ENCODE data around the gene PDE4B. TPM values are rescaled to one million over a fixed set of nuclear protein-coding genes. Genes with fewer than 3 reads are reported as not detected.
A peak's percentile ranks its signal among the peaks of the same experiment; 100 is the strongest.
"Not testable (repeated sequence)": the region's sequence is repeated elsewhere in the genome, so short reads cannot be mapped to it uniquely, and the experiment has no call there.

Gene PDE4B
- total RNA-seq, 1 donor from 2014 or later = 7.6 TPM

GRCh38 chr1:65846866-65847265, 54.2 kb downstream of the PDE4B start:
- no peaks in the 10 kb centered on the region for H3K4me1 Mint-ChIP-seq (ENCODE audit: low read depth, unreplicated experiment)
- H3K9me3 Mint-ChIP-seq (ENCODE audit: unreplicated experiment) = peaks cover 9% of the 10 kb centered on the region
- DNase-seq (ENCODE audit: low read depth) (no peak), FAIRE-seq (no peak)
- H3K4me3 Mint-ChIP-seq (ENCODE audit: unreplicated experiment) = no peak overlapping the region
- no peaks in the 10 kb centered on the region for H3K27me3 Mint-ChIP-seq (ENCODE audit: low read depth, unreplicated experiment)
- H3K4me1 ChIP-seq (ENCODE audit: insufficient read depth, low read length) = no peaks in the 10 kb centered on the region
- no peaks in the 10 kb centered on the region for H3K36me3 ChIP-seq (ENCODE audit: insufficient read depth, low read length)
- TF ChIP-seq EZH2 (IDR thresholded peaks at IDR 0.05; ENCODE audit: insufficient read depth, low read length) = no peak
- TF ChIP-seq CTCF (IDR thresholded peaks at IDR 0.05; ENCODE audit: insufficient read depth, low read depth, low read length) = no peak
- no peaks in the 10 kb centered on the region for H4K20me1 ChIP-seq (ENCODE audit: insufficient read depth, low read length)
- H3K27ac Mint-ChIP-seq (ENCODE audit: unreplicated experiment) = no peak overlapping the region
- no peaks in the 10 kb centered on the region for H3K36me3 Mint-ChIP-seq (ENCODE audit: low read depth, unreplicated experiment)
- no peak overlapping the region for H2AFZ ChIP-seq (ENCODE audit: low read depth, low read length)
- H3K27ac ChIP-seq (ENCODE audit: low read depth, low read length) = no peak overlapping the region
- H3K79me2 ChIP-seq (ENCODE audit: insufficient read depth, low read length) = no peaks in the 10 kb centered on the region
- no peaks in the 10 kb centered on the region for H3K9me3 ChIP-seq (ENCODE audit: insufficient read depth, low read depth, low read length)
- H3K4me2 ChIP-seq (ENCODE audit: low read length) = no peak overlapping the region
- H3K4me3 ChIP-seq (ENCODE audit: insufficient read depth, low read depth, low read length) = no peak overlapping the region
- H3K27me3 ChIP-seq (ENCODE audit: insufficient read depth, low read length) = no peaks in the 10 kb centered on the region
- H3K9ac ChIP-seq (ENCODE audit: low read length) = no peak overlapping the region

GRCh38 chr1:65850281-65850680, 57.6 kb downstream of the PDE4B start:
- no peak overlapping the region for H3K4me3 Mint-ChIP-seq (ENCODE audit: unreplicated experiment)
- Histone ChIP-seq H3K36me3 (ENCODE audit: insufficient read depth, low read length) (no peaks in the 10 kb centered on the region), H3K9ac (ENCODE audit: low read length) (no peak overlapping the region), H3K27ac (ENCODE audit: low read depth, low read length) (no peak overlapping the region), H3K4me2 (ENCODE audit: low read length) (no peak overlapping the region), H3K79me2 (ENCODE audit: insufficient read depth, low read length) (no peaks in the 10 kb centered on the region), H3K9me3 (ENCODE audit: insufficient read depth, low read depth, low read length) (no peaks in the 10 kb centered on the region), H4K20me1 (ENCODE audit: insufficient read depth, low read length) (no peaks in the 10 kb centered on the region), H2AFZ (ENCODE audit: low read depth, low read length) (no peak overlapping the region), H3K27me3 (ENCODE audit: insufficient read depth, low read length) (no peaks in the 10 kb centered on the region), H3K4me3 (ENCODE audit: insufficient read depth, low read depth, low read length) (no peak overlapping the region), H3K4me1 (ENCODE audit: insufficient read depth, low read length) (no peaks in the 10 kb centered on the region)
- no peak overlapping the region for H3K27ac Mint-ChIP-seq (ENCODE audit: unreplicated experiment)
- no peaks in the 10 kb centered on the region for H3K27me3 Mint-ChIP-seq (ENCODE audit: low read depth, unreplicated experiment)
- H3K4me1 Mint-ChIP-seq (ENCODE audit: low read depth, unreplicated experiment) = no peaks in the 10 kb centered on the region
- DNase-seq (ENCODE audit: low read depth) = no peak
- no peaks in the 10 kb centered on the region for H3K36me3 Mint-ChIP-seq (ENCODE audit: low read depth, unreplicated experiment)
- no peak for FAIRE-seq
- peaks cover 9% of the 10 kb centered on the region for H3K9me3 Mint-ChIP-seq (ENCODE audit: unreplicated experiment)
- no peak for TF ChIP-seq CTCF (IDR thresholded peaks at IDR 0.05; ENCODE audit: insufficient read depth, low read depth, low read length)
- TF ChIP-seq EZH2 (IDR thresholded peaks at IDR 0.05; ENCODE audit: insufficient read depth, low read length) = no peak

GRCh38 chr1:65856591-65856990, 63.9 kb downstream of the PDE4B start:
- not testable (repeated sequence) for H3K4me1 ChIP-seq (ENCODE audit: insufficient read depth, low read length); H3K4me3 Mint-ChIP-seq (ENCODE audit: unreplicated experiment); H3K4me2 ChIP-seq (ENCODE audit: low read length); H4K20me1 ChIP-seq (ENCODE audit: insufficient read depth, low read length); H3K9ac ChIP-seq (ENCODE audit: low read length); H3K79me2 ChIP-seq (ENCODE audit: insufficient read depth, low read length); H3K36me3 Mint-ChIP-seq (ENCODE audit: low read depth, unreplicated experiment); FAIRE-seq; H3K27ac ChIP-seq (ENCODE audit: low read depth, low read length); H3K36me3 ChIP-seq (ENCODE audit: insufficient read depth, low read length); H3K9me3 ChIP-seq (ENCODE audit: insufficient read depth, low read depth, low read length); H2AFZ ChIP-seq (ENCODE audit: low read depth, low read length); H3K4me3 ChIP-seq (ENCODE audit: insufficient read depth, low read depth, low read length); H3K27me3 ChIP-seq (ENCODE audit: insufficient read depth, low read length); H3K27me3 Mint-ChIP-seq (ENCODE audit: low read depth, unreplicated experiment)
- H3K27ac Mint-ChIP-seq (ENCODE audit: unreplicated experiment) = peak overlapping the region; percentile 59
- peak; percentile 81 for DNase-seq (ENCODE audit: low read depth)
- H3K9me3 Mint-ChIP-seq (ENCODE audit: unreplicated experiment) = peaks cover 12% of the 10 kb centered on the region
- peaks cover 14% of the 10 kb centered on the region for H3K4me1 Mint-ChIP-seq (ENCODE audit: low read depth, unreplicated experiment)
